Skeletal muscle cell (primary cell): ENCODE data around the gene IQCF6.
"Not testable (repeated sequence)": the region's sequence is repeated elsewhere in the genome, so short reads cannot be mapped to it uniquely, and the experiment has no call there.

Experiments used
- DNase-seq: peaks from one replicate; pipeline ENCODE4 v3.0.0-alpha.2; 2010; ENCODE audit warnings: low read depth
- H3K4me3 ChIP-seq: 2 replicates; pipeline ENCODE4 v1.5.1; 2011; ENCODE audit warnings: low read depth, mild to moderate bottlenecking, control low read depth, low read length, moderate library complexity

IQCF6 gene

DNA sequence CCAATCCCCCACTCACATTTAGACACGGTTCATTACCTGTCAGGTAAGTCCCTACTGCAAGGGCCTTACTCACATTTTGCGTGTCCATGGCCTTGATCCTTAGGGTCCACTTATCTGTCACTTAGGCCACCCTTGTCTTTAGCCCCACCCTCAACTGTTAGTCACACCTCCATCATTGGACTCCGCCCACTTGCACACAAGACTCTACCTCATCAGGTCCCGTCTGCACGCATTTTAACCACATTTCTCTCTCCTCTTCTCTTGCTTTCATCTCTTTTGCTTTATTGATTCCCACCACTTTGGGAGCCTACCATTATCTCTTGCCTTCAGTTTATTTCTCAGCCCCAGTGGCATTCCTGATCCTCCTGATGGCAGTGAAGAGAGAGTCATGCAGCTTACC, at the start of gene IQCF6:
TSS of gene IQCF6 (minus strand) at position 101 of the 400 bp plus-strand sequence. CDS start at position 88, 13 bp downstream.
- no peak for DNase-seq
- H3K4me3 ChIP-seq = no peak within 1 kb of the TSS

DNA sequence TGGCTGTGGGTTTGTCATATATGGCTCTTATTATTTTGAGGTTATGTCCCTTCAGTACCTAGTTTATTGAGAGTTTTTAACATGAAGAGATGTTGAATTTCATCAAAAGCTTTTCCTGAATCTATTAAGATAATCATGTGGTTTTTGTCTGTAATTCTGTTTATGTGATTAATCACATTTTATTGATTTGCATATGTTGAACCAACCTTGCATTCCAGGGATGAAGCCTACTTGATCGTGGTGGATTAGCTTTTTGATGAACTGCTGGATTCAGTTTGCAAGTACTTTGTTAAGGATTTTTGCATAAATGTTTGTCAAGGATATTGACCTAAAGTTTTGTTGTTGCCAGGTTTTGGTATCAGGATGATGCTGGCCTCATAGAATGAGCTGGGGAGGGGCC, 49.3 kb upstream of the IQCF6 start:
- DNase-seq = no peak
- H3K4me3 ChIP-seq = no peak overlapping the region

DNA sequence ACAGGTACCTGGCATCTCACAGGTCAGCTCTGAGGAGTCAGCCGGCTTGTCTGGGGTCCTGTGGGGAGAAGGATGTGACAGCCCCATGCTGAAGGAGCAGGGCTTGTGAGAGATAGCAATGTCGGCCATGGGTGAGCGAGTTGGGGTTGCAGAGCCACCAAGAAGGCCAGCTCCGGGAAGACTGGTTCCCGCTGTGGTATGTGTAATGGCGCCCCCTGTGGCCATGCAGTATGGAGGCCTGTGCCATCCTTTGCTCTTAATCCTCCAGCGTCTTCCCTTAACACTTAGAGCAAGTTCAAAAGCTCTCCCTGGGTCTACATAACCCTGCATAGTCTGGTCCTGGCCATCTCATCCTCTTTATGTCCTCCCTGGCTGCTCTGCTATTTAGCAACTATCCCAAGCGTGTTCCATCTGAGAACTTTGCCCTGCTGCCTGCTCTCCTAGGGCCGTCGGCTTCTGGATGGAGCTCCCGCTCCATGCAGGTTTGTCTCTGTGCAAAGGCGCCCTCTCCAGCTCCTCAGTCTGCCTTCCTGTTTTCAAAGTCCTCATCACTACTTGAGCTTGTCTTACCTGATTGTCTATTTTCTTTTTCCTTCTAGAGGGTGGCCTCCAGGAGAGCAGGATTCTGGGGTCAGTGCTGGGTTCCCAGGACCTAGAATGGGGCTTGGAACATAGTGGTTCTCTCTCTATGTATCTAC, 40.8 kb upstream of the IQCF6 start:
- H3K4me3 ChIP-seq = no peak overlapping the region
- DNase-seq = no peak

DNA sequence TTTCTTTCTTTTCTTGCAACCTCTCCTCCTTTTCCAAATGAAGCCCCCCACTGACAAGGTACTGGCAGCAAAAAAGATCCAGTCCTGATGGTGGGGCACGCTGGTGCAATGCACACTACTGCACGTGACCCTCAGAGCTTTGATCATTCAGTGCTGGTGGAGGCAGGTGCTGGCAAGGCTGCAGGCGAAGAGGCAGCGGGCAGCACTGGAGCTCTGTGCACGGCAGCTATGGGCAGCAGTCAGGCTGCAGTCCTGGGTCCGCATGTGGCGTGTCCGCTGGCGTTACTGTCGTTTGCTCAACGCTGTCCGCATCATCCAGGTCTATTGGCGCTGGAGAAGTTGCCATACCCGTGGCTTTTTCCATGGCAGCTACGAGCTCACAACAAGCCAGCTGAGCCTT, 40.1 kb upstream of the IQCF6 start:
- DNase-seq = no peak
- no peak overlapping the region for H3K4me3 ChIP-seq

DNA sequence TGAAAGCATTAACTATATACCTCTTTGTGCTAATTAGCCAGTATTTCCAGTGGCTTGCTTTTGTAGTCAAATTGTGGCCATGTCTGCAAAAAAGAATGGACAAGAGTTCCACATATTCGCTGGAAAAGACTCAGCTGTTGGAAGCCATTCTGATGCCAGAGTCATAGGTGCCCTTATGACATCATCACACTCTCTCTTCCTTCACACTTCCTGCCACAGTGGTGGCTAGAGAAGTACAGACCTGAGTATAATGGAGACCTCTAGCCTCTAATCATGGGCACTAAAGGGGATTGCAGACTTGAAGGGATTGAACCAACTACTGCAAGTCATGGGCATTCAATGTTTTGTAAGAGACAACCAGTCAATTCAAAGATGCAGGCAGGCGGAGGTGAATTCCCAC, 38.3 kb upstream of the IQCF6 start:
- DNase-seq = no peak
- H3K4me3 ChIP-seq = no peak overlapping the region

DNA sequence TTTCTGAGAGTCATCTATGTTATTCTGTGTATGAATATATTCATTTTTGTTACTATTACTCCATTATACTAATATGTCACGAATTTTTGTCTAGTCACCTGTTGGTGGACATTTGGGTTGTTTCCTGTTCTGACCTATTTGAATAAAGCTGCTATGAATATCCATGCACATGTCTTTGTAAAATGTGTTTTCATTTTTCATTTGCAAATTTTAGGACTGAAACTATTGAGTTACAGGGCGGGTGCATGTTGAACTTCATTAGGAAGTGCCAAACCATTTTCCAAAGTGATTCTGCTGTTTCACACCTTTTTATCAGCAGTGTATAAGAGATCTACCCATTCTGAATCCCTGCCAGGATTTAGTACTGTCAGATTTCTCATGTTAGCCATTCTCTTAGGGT, 37.7 kb upstream of the IQCF6 start:
- no peak for DNase-seq

DNA sequence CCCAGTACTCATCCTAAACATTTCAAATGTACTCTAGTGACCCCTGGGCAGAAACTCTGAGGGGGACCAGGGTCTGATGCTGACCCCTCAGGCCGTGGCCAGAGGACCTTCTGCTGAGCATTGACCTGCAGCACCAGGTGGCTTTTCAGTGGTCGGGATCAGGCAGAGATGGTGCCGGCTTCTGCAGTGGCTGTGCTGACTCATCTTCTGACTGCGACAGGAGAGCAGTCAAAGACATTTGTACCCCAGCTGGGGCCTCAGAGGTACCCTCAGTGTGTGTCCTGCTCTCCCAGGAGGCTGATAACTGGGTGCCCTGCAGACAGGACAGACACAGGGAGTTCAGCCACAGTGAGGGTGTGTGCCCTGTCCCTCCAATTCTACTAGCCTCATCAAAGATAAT, 36.6 kb upstream of the IQCF6 start:
- H3K4me3 ChIP-seq = no peak overlapping the region
- DNase-seq = no peak

More for the DNA sequence above, 37.7 kb upstream of the IQCF6 start:
- no peak overlapping the region for H3K4me3 ChIP-seq

DNA sequence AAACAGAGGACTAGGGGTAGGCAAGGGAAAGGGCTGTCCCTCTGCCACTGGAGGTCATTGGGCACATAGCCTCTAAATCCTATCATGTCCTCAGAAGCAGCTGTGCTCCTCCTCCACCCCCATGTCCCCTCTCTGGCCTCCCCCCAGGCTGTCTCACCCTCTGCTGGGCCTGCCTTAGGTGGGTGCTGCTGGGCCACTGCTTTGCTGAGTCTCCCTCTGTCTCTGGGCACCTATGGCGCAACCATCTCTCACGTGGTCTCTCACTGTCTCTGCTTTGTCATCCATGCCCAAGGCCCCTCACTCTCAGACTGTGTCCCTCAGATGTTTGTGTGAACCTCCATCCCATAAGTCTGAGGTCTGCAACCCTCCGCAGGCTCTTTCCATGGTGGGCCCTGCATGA, 35.0 kb upstream of the IQCF6 start:
- no peak overlapping the region for H3K4me3 ChIP-seq
- no peak for DNase-seq

DNA sequence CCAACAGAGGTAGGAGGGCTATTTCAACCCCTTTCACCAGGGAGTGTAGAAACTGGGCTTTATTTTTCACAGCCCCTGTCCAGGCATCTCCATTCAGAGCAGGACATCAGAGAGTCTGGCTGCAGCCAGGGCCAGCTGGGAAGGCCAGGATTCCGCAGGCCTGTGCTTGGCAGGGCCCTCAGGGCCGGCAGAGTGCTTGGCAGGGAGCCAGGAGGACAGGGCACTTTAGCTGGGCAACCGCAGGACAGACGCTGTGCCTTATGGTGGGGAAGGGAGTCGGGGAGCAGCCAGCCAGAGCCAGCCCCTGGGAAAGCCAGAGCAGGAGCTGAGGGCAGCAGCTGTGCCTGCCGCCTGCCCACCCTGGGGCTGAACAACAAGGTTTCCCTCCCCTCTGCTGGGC, 34.5 kb upstream of the IQCF6 start:
- H3K4me3 ChIP-seq = no peak overlapping the region
- peak; percentile 0 for DNase-seq

DNA sequence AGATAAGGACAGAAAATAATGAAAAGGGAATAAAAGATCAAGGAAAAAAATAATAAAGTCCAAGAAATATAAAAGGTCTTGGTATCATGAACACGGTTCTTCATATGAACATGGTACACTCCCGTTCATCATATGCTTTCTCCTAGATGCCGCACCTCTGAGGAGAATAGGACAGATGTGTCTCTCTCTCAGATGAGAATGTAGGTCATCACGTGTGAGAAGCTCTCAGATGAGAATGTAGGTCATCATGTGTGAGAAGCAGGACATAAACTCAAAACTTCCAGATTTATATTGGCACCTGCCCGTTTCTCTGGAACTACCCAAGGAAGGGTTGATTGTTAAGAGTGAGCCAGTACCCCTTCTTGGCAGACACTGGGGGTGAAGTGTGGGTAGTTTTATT, 29.9 kb upstream of the IQCF6 start:
- no peak overlapping the region for H3K4me3 ChIP-seq
- DNase-seq = no peak

DNA sequence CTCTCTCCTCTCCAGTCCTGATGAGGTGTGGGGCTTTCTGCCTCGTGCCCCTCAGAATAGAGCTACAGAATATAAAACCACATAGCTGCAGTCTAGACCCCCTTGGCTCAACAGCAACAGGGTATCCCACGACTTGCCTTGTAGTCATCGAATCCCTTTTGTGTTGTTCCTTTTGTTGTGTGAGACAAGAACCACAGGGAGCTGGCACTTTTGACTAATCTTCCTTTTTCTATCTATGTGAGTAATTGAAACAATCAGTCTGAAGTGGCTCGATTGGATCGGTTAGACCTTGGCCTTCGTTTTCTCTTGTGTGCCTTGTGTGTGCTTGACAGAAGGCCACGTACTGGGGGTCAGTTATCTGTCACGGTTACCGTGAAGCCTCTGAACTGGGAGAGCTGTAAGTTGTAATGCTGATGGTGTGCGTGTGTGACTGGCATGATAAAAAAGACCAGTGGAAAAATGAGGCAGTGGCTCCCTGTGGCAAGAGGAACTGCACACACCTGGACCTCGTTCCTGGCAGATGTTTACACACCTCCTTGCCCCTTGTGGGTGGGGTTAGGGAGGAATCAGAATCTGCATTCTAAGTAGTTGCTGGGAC, 23.2 kb upstream of the IQCF6 start:
- H3K4me3 ChIP-seq = no peak overlapping the region
- no peak for DNase-seq

DNA sequence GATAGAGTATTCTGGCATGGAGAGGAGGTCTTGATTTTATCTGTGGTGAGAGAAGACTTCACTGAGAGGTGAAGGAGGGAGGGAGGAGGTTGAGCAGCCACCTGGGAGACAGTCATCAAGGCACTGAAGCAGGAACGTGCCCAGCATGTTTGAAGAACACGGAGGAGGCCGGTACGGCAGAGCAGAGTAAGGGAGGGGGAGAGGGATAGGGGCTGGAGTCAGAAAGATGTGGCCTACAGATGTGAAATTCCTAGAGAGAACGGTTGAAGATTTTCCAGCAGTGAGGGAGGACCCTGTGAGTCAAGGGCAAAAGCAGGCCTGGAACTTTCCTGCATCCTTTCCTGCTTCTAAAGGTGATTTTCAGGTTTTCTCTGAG, 21.7 kb upstream of the IQCF6 start:
- DNase-seq = no peak
- H3K4me3 ChIP-seq = no peak overlapping the region

DNA sequence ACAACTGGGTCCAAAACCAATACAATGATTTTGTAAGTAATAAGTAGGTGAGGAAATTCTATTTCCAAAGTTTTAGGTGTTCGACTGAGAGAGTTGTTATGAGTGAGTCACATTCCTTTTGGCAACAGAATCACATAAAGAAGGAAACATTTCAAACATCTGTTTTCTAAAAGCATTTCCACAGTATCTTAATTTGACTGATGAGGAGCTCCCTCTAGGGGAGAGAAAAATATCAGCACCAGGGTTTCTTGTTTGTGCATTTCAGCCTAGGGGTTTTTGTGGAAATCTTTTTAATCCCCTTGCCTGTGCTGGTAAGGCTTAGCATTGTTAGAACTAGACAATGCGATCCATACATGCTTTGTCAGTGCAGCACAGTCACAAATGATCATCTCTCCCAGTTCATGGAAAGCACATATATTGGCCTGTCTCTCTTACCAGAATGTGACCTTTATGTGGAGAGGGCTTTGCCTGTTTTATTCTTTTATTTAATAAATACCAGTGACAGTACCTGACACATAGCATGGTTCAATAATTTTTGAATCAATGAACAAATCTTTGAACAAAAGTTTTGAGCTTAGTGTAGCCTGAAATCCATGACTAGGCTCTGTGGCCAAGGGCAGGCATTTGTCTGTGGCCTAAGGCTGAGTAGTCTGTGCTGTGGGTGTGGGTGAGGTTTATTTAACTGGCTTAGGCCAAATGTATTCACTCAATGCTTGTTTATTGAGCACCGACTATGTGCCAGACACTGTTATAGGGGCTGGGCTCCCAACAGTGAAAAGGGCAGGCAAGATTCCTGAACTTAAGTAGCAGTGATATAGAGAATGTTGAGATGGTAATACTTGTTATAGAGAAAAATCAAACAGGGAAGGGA, 21.1 kb upstream of the IQCF6 start:
- peak; percentile 49 for DNase-seq

DNA sequence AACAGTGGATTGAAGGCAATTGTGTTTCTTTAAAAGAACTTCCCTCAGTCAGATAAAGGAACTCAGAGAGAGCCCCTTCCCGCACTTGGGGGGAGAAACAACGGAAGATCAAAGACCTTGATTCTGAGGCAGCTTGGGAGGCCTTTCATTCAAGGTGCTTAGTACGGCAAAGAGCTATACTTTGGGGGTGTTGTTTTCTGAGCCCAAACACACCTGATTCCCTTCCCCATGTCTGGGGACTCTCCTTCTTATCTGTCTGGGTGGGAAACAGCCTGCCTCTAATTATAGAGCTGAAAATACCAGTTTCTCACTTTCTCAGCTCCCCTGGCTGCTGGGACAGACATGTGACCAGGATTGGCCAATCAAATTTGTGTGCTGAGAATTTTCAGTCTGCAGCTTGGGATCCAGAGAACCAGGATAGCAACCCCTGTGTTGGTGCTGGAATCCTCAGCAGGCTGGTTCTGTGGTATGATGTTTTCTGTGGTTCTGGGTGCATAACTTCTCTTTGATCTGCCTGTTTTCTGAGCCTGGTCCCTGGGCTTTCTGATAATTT, 19.4 kb upstream of the IQCF6 start:
- H3K4me3 ChIP-seq = no peak overlapping the region
- no peak for DNase-seq

More for the DNA sequence above, 21.1 kb upstream of the IQCF6 start:
- H3K4me3 ChIP-seq = no peak overlapping the region

DNA sequence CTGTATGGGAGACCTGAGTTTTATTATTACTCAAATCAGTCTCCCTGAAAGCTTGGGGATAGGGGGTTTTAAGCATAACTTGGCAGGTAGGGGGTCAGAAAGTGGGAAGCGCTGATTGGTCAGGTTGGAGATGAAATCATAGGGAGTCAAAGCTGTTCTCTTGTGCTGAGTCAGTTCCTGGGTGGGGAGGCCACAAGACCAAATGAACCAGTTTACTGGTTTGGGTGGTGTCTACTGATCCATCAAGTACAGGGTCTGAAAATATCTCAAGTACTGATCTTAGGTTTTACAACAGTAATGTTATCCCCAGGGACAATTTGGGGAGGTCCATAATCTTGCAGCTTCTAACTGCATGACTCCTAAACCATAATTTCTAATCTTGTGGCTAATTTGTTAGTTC, 17.8 kb upstream of the IQCF6 start:
- no peak for DNase-seq
- H3K4me3 ChIP-seq = no peak overlapping the region

DNA sequence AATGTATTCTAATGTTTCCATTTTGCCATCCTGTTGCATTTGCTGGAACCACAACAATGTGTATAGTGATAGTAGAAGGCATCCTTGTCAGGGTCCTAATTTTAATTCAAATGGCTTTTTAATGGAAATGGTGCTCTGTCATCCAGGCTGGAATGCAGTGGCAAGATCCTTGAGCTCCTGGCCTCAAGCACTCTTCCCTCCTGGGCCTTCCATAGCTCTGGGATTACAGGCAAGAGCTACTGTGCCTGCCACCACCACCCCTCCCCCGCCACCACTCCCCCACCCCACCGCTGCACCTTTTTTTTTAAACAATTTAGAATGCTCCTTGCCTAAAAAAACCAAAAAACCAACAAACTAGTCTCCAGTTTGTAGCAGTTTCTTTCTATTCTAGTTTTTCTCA, 15.2 kb upstream of the IQCF6 start:
- no peak for DNase-seq
- no peak overlapping the region for H3K4me3 ChIP-seq

DNA sequence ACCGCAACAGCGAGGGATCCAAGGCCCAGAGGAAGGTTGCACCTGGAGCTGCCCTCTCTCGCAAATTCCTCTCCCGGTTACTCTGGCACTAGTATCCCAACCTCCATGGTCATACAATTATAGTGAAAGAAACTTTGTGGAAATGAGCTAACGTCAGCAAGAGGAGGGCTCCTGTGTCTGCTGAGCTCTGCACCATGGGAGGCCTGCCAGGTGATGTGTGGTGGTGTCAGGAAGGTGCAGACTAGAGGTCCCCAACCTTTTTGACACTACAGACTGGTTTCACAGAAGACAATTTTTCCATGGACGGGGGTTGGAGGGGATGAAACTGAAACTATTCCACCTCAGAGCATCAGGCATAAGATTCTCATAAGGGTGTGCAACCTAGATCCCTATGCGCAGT, 13.2 kb upstream of the IQCF6 start:
- no peak for DNase-seq
- no peak overlapping the region for H3K4me3 ChIP-seq

DNA sequence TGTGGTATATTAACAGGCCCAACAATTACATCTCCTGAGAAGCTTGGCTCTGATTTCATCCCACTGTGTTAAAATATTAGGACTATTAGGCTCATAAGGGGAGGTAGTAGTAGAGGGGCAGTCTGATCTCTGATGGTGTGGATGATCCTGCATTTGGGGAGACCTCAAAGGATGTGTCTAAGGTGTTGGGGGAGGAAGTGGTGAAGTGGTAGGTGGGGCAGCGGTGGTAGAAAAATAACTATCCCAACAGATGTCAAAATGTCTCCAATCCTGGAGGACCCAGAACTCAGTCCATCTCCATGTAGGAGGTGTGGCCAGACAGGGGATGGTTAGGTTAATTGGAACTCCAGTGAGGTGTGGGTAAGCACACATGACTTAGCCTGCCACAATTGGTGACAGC, 10.4 kb upstream of the IQCF6 start:
- H3K4me3 ChIP-seq = no peak overlapping the region
- DNase-seq = no peak

DNA sequence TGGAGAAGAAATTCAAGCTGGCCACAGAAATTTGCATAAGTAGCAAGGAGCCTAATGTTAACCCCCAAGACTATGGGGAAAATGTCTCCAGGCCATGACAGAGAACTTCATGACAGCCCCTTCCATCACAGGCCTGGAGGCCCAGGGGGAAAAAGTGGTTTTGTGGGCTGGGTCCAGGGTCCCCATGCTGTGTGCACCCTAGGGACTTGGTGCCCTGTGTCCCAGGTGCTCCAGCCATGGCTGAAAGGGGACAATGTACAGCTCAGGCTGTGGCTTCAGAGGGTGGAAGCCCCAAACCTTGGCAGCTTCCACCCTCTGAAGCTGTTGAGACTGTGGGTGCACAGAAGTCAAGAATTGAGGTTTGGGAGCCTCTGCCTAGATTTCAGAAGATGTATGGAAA, 8.5 kb upstream of the IQCF6 start:
- not testable (repeated sequence) for H3K4me3 ChIP-seq, DNase-seq

DNA sequence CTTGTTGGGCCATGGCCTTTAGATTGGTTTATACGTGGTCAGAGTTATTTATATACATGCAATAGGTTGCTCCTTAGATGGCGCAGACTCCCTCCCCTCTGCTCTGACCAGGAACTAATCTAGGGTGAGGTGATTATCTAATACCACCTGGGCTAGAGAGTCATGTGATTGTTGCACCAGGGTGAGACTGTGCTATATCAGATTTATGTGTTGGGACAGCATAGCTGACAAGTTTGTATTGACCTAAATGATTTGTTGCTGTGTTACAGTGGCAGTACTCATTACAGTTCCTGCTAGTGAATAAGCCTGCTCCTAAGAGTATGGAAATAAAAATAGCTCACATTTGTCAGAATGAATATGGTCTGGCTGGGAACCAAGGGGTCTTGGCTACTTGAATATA, 7.2 kb upstream of the IQCF6 start:
- no peak overlapping the region for H3K4me3 ChIP-seq
- no peak for DNase-seq
